Stomach (tissue), 4 donors: ENCODE measurements around the gene TCEANC2.
"Not testable (repeated sequence)": the region's sequence is repeated elsewhere in the genome, so short reads cannot be mapped to it uniquely, and the experiment has no call there.

Source experiments
- CTCF ChIP-seq, 7 experiments: fragments of 450-650 bp in 4 of 7; fragments of 200-600 bp in 3 of 7; sonication (generic) in 3 of 7; IDR thresholded peaks; one replicate each; pipeline ENCODE4 v1.5.1; 2016 to 2019; ENCODE audit warnings: antibody characterized with exemption in 7 of 7, control low read depth in 2 of 7, mild to moderate bottlenecking in 1 of 7
- POLR2A ChIP-seq, 4 donors: fragments of 450-650 bp; IDR thresholded peaks; one replicate each; pipeline ENCODE4 v1.6.1; 2016; ENCODE audit warnings: antibody characterized with exemption in 4 of 4, control low read depth in 2 of 4, mild to moderate bottlenecking in 1 of 4, moderate library complexity in 1 of 4

- TF ChIP-seq POLR2A, CTCF (IDR thresholded peaks at IDR 0.05): not testable (repeated sequence)
Measured at GRCh38 chr1:54094730-54095105, 41.3 kb downstream of the TCEANC2 start.
